NT2/D1 (cell line): ENCODE measurements around the gene USP8.

Experiments used
- SUZ12 ChIP-seq: IDR thresholded peaks from 2 replicates; pipeline ENCODE4 v1.6.1; 2011; ENCODE audit not compliant: insufficient read length, insufficient read depth; ENCODE audit errors: extremely low read depth
- YY1 ChIP-seq: IDR thresholded peaks from 2 replicates; pipeline ENCODE4 v1.6.1; 2011; ENCODE audit not compliant: insufficient read length, insufficient read depth
- ZNF274 ChIP-seq: IDR thresholded peaks from 2 replicates; pipeline ENCODE4 v1.6.1; 2011; ENCODE audit warnings: mild to moderate bottlenecking, low read depth, low read length

GRCh38 chr15:50506121-50506520 is 81.9 kb downstream of the USP8 start:
- TF ChIP-seq ZNF274 (no peak), SUZ12 (no peak), YY1 (no peak)
